ENCODE measurements around the gene PRDM16. TPM values are rescaled to one million over a fixed set of nuclear protein-coding genes. Genes with fewer than 3 reads are reported as not detected.

The PRDM16 gene
- total and polyA plus RNA-seq, 2 of the 4 experiments (the other 2 are of a cell fraction) = 0.02 TPM; not detected in 1

GRCh38 chr1:3179471-3179870 is 110.5 kb downstream of the PRDM16 start:
- ChIA-PET POLR2A (ENCODE audit: unreplicated experiment) (no interaction called here), CTCF (no interaction called here)
- Histone ChIP-seq H3K9ac (ENCODE audit: low read depth, low read length) (no peak overlapping the region), H4K20me1 (ENCODE audit: insufficient read depth, low read length) (no peaks in the 10 kb centered on the region), H3K36me3 (ENCODE audit: control insufficient read depth, insufficient read depth, low read length) (no peaks in the 10 kb centered on the region), H2BK120ac (ENCODE audit: low read depth, low read length) (no peak overlapping the region), H3K9me3 (ENCODE audit: control insufficient read depth, insufficient read depth, low read length) (peaks cover 51% of the 10 kb centered on the region), H2AK9ac (replicated peaks; ENCODE audit: low read depth, low read length, poor library complexity) (no peak overlapping the region), H3K56ac (ENCODE audit: extremely low read depth, insufficient read depth, low read length) (no peak overlapping the region), H3K79me1 (ENCODE audit: low read depth in 1 of 2, low read length in 2 of 2) (no peaks in the 10 kb centered on the region), H2BK5ac (ENCODE audit: low read depth, low read length, poor library complexity, severe bottlenecking) (no peak overlapping the region), H3K14ac (replicated peaks; ENCODE audit: low read depth, low read length) (no peak overlapping the region), H4K8ac (ENCODE audit: low read depth in 2 of 2, low read length in 2 of 2) (no peak overlapping the region), H3K18ac (ENCODE audit: low read depth, low read length) (no peak overlapping the region), H3K4me3 (ENCODE audit: insufficient read depth, low read depth, low read length) (no peak overlapping the region), H4K5ac (ENCODE audit: low read depth, low read length) (no peak overlapping the region), H4K91ac (ENCODE audit: insufficient read depth, low read depth, low read length) (no peak overlapping the region), H2BK20ac (ENCODE audit: low read depth, low read length) (no peak overlapping the region), H3K27ac (ENCODE audit: insufficient read depth, low read length) (no peak overlapping the region), H3K27me3 (ENCODE audit: control insufficient read depth, insufficient read depth, low read length) (no peaks in the 10 kb centered on the region), H3K23ac (ENCODE audit: low read depth, low read length) (no peak overlapping the region), H2AK5ac (ENCODE audit: low read depth, low read length) (no peak overlapping the region), H2BK15ac (ENCODE audit: low read depth, low read length) (no peak overlapping the region), H2AFZ (replicated peaks; ENCODE audit: low read length, poor library complexity) (no peak overlapping the region), H3K4me2 (ENCODE audit: low read depth, low read length) (no peak overlapping the region), H3K4ac (ENCODE audit: low read depth, low read length) (no peak overlapping the region), H3K4me1 (ENCODE audit: control insufficient read depth, insufficient read depth, low read length) (no peaks in the 10 kb centered on the region), H3K9me1 (ENCODE audit: insufficient read depth, low read length) (no peaks in the 10 kb centered on the region)
- no peak for TF ChIP-seq FOS (IDR thresholded peaks at IDR 0.05; ENCODE audit: low read depth, low read length)
- TF ChIP-seq, protein P1, sequence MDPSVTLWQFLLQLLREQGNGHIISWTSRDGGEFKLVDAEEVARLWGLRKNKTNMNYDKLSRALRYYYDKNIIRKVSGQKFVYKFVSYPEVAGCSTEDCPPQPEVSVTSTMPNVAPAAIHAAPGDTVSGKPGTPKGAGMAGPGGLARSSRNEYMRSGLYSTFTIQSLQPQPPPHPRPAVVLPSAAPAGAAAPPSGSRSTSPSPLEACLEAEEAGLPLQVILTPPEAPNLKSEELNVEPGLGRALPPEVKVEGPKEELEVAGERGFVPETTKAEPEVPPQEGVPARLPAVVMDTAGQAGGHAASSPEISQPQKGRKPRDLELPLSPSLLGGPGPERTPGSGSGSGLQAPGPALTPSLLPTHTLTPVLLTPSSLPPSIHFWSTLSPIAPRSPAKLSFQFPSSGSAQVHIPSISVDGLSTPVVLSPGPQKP (IDR thresholded peaks at IDR 0.05; ENCODE audit: borderline replicate concordance, low read depth, low read length) = no peak
- TF ChIP-seq, protein P2, sequence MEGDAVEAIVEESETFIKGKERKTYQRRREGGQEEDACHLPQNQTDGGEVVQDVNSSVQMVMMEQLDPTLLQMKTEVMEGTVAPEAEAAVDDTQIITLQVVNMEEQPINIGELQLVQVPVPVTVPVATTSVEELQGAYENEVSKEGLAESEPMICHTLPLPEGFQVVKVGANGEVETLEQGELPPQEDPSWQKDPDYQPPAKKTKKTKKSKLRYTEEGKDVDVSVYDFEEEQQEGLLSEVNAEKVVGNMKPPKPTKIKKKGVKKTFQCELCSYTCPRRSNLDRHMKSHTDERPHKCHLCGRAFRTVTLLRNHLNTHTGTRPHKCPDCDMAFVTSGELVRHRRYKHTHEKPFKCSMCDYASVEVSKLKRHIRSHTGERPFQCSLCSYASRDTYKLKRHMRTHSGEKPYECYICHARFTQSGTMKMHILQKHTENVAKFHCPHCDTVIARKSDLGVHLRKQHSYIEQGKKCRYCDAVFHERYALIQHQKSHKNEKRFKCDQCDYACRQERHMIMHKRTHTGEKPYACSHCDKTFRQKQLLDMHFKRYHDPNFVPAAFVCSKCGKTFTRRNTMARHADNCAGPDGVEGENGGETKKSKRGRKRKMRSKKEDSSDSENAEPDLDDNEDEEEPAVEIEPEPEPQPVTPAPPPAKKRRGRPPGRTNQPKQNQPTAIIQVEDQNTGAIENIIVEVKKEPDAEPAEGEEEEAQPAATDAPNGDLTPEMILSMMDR (conservative IDR thresholded peaks at IDR 0.05; ENCODE audit: low read depth, low read length) = no peak
- no peak for TF ChIP-seq RCOR1 (IDR thresholded peaks at IDR 0.05; ENCODE audit: insufficient replicate concordance, low read length)
- no peak for TF ChIP-seq SMC3 (IDR thresholded peaks at IDR 0.05; ENCODE audit: low read depth, low read length)
- TF ChIP-seq, protein P3, sequence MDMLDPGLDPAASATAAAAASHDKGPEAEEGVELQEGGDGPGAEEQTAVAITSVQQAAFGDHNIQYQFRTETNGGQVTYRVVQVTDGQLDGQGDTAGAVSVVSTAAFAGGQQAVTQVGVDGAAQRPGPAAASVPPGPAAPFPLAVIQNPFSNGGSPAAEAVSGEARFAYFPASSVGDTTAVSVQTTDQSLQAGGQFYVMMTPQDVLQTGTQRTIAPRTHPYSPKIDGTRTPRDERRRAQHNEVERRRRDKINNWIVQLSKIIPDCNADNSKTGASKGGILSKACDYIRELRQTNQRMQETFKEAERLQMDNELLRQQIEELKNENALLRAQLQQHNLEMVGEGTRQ (IDR thresholded peaks at IDR 0.05; ENCODE audit: low read depth, low read length) = no peak
- TF ChIP-seq MAZ (IDR thresholded peaks at IDR 0.05; ENCODE audit: borderline replicate concordance, low read depth, low read length) = no peak
- TF ChIP-seq NFE2L2 (IDR thresholded peaks at IDR 0.05; ENCODE audit: low read depth, low read length) = no peak
- TF ChIP-seq RAD21 (IDR thresholded peaks at IDR 0.05; ENCODE audit: low read length) = no peak
- TF ChIP-seq MAFK (IDR thresholded peaks at IDR 0.05; ENCODE audit: low read depth, low read length) = no peak
- no peak for TF ChIP-seq CEBPB (IDR thresholded peaks at IDR 0.05; ENCODE audit: low read depth, low read length)
- no peak for TF ChIP-seq MXI1 (IDR thresholded peaks at IDR 0.05; ENCODE audit: borderline replicate concordance, low read depth, low read length)
- no peak for TF ChIP-seq POLR2A (IDR thresholded peaks at IDR 0.05; ENCODE audit: low read depth, low read length)
- TF ChIP-seq RFX5 (IDR thresholded peaks at IDR 0.05; ENCODE audit: low read depth, low read length) = no peak
- TF ChIP-seq BHLHE40 (IDR thresholded peaks at IDR 0.05; ENCODE audit: low read depth, low read length) = no peak
- TF ChIP-seq CHD1 (IDR thresholded peaks at IDR 0.05; ENCODE audit: low read depth, low read length) = no peak
- ATAC-seq (ENCODE audit: low read depth) (no peak), DNase-seq (no peak)
- intact Hi-C loops (cut with micrococcal nuclease) = no loop called here
- WGBS, 2 experiments (ENCODE audit: extremely low coverage in 2 of 2, insufficient read length in 1 of 2) = 55% methylated on average over 4 of the region's 15 CpGs; no CpG with 5 or more reads in 1 of the 2 experiments
- no TSS peak for BruUV-seq (replicated peaks)
- dilution Hi-C loops (cut with HindIII; ENCODE audit: low sequenced_read_pairs, unreplicated experiment) = no loop called here
- in situ Hi-C loops (cut with MboI; ENCODE audit: low sequenced_read_pairs) = loop anchor here (10.0 kb wide), 1 partner anchor 55 kb away; no protein-coding TSS in a partner anchor
